NCI-H1930 (cell line): ENCODE data around the gene CLEC16A.

Experiments used
- DNase-seq, 2 experiments: peaks; one replicate each; lab custom pipeline; 2025; lab: John Stamatoyannopoulos, UW

Gene CLEC16A

GRCh38 chr16:11181242-11181898, 237.0 kb downstream of the CLEC16A start:
- DNase-seq = no peak

GRCh38 chr16:11181899-11182279, 237.5 kb downstream of the CLEC16A start:
- no peak for DNase-seq

DNA sequence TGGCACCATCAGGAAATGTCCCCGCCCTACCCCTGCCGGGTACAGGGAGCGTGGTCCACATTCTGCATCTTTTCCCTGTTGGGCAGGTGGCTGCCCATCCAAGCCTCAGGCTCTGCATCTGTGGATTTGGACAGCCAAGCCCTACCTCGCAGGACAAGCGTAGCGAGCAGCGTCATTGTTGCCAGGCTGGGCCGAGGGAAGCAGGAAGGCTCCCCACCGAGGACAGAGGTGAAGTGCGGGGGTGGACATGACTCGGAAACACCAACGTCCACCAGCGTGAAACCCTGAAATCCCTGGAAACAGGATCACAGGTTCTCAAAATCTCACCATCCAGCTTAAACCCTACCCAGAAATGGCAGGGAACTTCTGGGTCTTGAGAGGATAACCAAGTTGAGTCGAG, 238.0 kb downstream of the CLEC16A start:
- no peak for DNase-seq

- no peak for DNase-seq
Observed at GRCh38 chr16:11183035-11183812, 238.9 kb downstream of the CLEC16A start.

DNA sequence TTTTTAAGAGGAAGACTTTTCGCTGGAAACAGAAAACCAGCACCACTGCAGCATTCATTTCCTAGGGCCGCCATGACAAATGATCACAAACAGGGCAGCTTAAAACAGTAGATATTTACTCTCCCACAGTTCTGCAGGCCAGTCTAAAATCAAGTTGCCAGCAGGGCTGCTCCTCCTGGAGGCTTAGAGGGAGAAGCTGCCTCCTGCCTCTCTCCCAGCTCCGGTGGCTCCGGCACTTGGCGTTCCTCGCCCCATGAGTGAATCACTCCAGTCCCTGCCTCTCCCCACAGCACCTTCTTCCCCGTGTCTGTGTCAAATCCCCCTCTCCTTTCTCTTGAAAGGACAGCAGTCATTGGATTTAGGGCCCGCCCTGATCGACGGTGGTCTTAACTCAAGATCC, 239.6 kb downstream of the CLEC16A start:
- DNase-seq = no peak

DNA sequence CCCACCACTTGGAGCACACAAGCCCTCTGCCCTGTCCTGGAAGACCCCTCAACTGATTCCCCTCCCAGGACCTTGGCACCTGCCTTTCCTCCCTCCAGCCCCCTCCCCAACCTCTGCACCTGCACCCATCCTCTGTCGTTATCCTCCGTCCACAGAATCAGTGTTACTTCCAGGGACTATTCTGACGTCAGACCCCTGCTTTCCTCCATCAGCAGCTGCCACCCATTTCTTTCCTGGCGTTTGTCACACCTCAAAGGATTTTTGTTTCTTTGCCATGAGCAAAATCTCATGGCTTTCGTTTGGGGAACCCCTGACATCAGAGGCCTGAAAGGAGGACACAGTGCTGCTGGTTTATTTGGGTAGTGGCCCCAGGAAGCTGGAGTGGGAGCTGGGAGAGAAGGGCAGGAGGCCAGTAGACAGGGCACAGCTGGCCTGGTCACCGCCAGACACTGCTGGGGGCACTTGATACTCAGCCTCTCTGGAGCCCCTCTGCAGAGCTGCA, 243.2 kb downstream of the CLEC16A start:
- no peak for DNase-seq

DNA sequence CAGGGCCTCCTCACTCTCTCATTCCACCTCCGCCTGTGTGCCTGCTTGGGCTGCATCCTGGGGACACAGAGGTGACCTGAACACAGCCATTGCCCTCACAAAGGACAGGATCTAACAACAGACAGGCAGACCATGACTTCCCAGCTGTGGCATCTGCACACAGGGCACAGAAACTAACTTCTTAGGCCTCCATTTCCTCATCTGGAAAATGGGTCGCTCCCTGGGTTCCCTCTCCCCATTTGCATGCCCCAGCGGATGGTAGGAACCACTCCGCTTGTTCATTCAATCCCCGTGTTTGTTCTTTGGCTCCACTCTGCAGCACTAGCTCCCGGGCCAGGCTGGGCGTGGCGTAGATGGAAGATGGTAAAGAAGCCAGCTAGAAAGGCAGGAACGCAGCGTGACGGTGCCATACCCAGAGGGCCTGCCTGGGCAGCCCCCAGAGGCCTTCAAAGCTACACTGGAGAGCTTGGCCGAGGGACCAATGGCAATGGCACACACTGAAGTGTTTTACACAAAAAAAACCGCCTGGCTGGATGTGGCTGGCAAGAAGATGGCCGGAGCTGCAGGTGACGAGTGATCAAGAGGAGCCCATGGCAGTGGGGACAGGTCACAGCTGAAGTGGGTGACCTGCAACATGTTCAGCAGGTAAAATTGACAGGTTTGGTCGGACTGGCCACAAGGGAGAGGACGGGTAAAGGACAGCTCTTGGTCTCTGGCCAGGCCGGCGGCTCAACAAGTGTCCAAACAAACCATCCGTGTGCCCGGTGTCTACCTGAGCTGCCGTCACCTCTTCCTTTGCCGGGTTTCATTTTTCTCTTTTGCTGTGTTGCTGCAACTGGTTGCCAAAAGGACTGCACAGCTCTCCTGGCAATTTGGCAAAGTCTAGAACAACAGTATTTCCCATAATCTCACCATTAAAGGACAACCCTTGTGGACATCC, 244.7 kb downstream of the CLEC16A start:
- no peak for DNase-seq

DNA sequence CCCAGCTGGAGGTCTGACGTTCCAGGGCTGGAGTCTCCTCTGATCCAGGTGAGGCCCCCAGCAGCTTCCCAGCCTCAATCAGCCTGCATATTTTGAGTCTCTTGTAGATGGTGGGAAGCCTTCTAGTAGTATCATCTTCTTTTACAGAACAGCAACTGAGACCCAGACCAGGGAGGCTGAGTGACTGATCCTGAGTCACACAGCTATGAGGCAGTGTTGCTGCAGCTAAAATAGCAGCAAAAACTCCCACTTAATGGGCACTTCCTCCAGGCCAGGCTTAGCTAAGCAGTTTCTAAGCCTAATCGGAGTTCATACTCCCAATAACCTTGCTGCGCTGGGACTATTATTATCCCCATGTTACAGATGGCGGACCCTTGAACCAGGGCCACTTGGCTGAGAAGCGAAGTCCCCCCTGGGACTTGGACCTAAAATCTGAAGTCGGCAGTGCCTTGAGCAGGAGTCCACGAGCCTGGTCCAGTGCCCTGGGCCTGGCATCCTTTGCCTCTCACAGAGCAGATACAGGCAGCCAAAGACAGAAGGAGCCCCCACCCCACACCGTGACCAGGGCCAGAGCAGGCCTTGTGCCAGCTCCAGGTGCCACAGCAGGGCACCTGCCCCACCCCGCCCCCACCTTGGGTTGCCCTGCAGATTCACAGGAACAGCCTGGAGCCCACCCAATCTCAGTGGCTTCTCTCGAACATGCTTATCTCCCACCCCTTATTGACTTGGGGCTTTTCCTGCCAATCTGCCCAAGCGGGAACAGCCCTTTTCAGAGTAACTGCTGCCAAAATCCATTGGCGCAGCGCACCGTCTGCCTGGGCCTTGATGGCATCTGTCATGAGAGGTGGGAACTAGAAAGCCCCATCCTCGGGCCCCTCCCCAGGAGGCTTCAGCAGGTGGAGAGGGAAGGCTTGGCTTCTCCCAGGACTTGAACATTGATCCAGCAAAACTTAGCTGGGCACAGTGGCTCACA, 246.5 kb downstream of the CLEC16A start:
- DNase-seq = no peak

DNA sequence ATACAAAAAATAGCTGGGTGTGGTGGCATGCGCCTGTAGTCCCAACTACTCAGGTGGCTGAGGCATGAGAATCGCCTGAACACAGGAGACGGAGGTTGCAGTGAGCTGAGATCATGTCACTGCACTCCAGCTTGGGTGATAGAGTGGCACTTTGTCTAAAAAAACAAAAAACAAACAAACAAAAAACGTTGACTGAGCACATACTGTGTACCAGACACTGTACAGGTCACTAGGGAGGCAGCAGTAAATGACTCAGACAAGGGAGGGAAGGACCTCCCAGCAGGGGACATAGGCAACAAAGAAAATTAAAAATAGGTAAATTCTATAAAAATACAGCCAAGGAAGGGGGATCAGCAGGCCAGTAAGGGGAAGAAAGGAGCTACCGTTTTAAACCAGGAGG, 247.3 kb downstream of the CLEC16A start:
- no peak for DNase-seq

DNA sequence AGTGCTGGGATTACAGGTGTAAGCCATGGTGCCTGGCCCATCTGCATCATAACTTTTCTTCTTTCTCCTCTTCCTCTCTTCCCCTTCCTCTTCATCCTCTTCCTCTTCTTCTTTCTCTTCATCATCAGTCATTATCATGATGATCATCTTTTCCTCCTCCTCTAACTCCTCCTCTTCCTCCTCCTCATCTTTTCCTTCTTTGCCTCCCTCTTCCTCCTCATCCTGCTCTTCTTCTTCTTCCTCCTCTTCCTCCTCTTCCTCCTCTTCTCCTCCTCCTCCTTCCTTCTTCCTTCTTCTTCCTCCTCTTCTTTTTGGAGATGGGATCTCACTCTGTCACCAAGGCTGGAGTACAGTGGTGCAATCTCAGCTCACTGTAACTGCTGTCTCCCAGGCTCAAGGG, 249.1 kb downstream of the CLEC16A start:
- DNase-seq = no peak

- DNase-seq = no peak
Observed at GRCh38 chr16:11194913-11195312, 250.5 kb downstream of the CLEC16A start.

- no peak for DNase-seq
Observed at GRCh38 chr16:11196286-11196828, 252.0 kb downstream of the CLEC16A start.

DNA sequence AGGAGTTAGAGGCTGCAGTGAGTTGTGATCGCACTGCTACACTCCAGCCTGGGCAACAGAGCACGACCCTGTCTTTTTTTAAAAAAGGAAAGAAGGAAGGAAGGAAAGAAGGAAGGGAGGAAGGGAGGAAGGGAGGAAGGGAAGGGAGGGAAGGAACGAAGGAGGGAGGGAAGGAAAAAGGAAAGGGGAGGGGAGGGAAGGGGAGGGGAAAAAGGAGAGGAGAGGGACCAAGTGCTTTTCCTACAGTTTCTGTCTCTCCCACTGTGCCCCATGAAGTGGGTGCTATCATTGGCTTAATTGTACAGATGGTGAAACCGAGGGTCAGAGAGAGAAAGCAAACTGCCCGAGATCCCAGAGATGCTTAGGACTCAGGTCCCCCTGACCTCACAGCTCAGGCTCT, 254.0 kb downstream of the CLEC16A start:
- no peak for DNase-seq

DNA sequence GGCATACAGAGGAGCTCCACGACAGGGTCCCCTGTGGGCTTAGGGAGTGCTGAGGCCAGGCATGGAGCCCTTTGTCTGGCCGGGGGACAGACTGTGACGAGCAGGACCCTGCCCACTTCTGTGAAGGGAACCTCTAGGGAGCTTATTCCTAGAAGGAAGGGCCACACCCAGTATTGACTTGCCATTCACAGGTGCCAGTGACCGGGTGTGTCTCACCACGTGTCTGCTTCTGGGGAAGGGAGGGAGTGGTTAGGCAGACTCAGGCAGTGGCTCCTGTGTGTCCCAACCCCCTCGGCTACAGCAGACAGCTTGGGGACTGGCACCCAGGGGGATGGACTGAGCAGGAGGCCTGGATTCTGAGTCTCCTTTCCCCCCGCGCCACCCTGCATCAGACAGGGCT, 254.5 kb downstream of the CLEC16A start:
- no peak for DNase-seq

- DNase-seq = no peak
Observed at GRCh38 chr16:11200592-11200991, 256.2 kb downstream of the CLEC16A start.

GRCh38 chr16:11201498-11202259, 257.3 kb downstream of the CLEC16A start:
- no peak for DNase-seq

DNA sequence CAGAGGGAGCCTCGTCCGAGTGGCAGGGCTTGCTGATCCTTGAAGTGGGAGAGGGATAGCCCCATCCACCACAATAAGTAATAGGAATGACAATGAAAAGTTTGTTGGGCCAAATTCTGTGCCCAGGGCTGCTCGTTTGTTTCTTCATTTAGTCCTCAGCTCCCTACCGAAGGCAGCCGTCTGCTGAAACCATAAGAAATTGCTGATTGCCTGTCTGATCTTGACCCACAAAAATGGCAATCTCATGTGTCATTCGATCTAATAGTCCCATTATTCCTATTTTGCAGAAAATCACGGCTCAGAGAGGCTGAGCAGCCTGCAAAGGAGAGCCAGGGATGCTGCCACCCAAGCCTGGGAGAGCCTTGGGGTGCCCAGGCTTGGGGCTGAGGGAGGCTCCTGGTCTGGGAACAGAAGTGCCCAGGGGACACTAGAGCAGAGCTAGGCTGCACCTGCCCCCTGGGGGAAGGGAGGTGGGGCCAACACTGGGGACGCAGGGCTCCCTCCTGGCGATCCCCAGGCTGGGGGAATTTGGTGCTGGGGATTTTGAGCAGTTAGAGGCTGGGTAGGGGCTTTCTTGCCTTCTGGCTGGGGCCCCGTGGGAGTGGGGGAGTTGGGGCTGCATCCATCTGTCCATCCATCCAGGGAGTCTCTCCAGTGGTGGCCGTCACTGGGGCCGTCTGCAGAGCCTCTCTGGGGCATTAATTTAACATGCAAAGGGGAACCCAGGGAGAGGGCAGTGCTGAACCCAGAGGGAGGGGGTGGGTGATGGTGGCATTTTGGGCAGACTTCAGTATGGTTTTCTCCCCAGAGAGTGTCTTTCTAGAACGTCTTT, 258.1 kb downstream of the CLEC16A start:
- DNase-seq = no peak

GRCh38 chr16:11203111-11203623, 258.8 kb downstream of the CLEC16A start:
- DNase-seq = no peak

DNA sequence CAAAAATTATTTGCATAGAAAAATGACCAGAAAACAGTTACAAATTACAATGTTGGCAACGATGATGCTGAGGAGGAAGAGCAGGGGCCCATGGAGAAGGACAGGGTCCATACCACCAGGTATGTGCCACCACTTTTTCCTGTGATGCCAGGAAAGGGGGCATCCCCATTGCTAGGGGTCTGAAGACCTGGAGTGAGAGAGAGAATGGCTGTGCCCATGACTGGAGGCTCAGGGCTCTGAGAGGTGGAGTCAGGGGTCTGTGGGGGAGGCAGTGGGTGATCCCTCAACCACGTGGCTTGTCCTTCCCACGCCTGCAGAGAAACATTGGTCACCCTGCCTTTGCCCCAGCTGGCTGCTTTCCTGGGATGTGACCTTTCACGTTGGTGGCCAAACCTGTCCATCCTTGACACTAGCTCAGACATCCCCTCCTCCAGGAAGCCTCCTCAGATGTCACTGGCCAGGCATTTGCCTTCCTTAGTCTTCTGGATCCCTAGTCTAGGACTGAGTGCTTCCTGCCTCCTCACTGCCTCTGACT, 260.2 kb downstream of the CLEC16A start:
- DNase-seq = no peak
